Activated CD4-positive, CD25-positive, alpha-beta regulatory T cell treated with anti-CD3 and anti-CD28 coated beads, Interleukin-2, amount 50 U/mL, for 24 hours (primary cell): ENCODE results near the gene P2RY6.
"Not testable (repeated sequence)": the region's sequence is repeated elsewhere in the genome, so short reads cannot be mapped to it uniquely, and the experiment has no call there.

Experiments
- ATAC-seq, 2 donors: fragments of 150-1000 bp; cut with Tn5 transposase; one replicate each; pipeline ENCODE4 v1.10.0; 2021; ENCODE audit warnings: mild to moderate bottlenecking in 1 of 2, moderate library complexity in 1 of 2

The P2RY6 gene, protein sequence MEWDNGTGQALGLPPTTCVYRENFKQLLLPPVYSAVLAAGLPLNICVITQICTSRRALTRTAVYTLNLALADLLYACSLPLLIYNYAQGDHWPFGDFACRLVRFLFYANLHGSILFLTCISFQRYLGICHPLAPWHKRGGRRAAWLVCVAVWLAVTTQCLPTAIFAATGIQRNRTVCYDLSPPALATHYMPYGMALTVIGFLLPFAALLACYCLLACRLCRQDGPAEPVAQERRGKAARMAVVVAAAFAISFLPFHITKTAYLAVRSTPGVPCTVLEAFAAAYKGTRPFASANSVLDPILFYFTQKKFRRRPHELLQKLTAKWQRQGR

DNA sequence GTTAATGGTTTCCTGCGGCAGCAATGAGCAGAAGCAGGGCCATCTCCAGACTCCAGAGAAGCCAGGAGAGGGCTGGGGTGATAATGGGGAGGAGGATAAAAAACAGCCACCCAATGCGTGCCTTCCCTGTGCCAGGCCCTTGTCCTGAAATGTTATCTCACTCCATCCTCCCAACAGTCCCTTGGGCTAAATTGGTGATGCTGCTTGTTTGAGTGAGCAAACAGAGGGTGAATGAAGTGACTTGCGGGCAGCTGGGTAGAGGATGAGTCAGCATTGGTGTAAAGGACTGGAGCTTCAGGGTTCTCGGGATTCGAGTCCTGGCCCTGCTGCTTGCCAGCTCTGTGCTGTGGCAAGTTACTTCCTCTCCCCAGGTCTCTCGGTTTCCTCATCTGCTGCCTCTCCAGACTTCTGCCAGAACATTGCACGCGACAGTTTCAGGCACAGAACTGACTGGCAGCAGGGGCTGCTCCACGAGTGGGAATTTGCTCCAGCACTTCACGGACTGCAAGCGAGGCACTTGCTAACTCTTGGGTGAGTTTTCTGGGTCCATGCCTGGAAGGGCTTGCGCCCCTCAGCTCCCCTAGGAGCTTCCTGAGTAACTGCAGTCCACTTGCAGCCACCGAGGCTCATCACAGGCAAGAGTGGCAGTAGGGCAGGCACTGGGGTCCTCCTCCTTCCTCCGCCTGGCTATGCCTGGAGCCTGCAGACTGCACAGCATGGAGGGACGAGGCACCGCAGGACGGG is at the start of gene P2RY6:
TSS of gene P2RY6 (plus strand) at position 403 of the 744 bp plus-strand sequence. CDS start 24,181 bp downstream, outside the sequence.
- peak in 1 of 2 donors; percentile 9 for ATAC-seq

DNA sequence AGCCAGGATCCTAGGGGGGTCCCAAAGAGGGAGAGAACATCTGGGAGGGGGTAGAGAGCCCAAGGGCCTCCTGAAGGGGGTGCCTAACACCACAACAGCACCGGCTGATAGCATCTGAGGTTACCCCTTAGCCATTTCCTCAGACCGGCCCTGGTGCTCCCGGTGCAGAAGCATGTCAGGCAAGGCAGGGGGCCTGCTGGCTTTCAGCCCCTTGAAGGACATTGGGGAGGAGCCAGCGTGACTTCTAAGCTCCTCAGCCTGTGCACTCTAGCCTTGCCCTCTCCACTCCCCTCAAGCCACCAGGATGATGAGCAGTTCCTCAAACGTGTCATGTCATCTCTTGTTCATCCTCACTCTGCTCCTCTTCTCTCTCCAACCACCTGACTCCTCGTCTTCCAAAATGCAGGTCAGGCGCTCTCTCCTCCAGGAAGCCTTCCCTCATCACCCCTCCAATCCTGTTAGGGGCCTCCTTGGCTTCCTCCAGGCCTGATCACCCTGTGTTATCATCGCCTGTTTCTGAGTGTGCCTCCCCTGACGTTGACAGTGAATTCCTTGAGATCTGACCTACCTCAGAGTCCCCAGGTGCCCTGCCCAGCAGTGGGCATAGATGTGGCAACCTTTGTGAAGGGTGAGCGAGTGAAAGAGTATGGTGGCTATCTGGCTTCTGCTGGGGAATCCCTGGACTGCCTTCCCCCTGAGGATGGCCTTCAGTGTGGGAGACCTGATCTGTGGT is 48.0 kb upstream of the P2RY6 start:
- ATAC-seq = no peak

DNA sequence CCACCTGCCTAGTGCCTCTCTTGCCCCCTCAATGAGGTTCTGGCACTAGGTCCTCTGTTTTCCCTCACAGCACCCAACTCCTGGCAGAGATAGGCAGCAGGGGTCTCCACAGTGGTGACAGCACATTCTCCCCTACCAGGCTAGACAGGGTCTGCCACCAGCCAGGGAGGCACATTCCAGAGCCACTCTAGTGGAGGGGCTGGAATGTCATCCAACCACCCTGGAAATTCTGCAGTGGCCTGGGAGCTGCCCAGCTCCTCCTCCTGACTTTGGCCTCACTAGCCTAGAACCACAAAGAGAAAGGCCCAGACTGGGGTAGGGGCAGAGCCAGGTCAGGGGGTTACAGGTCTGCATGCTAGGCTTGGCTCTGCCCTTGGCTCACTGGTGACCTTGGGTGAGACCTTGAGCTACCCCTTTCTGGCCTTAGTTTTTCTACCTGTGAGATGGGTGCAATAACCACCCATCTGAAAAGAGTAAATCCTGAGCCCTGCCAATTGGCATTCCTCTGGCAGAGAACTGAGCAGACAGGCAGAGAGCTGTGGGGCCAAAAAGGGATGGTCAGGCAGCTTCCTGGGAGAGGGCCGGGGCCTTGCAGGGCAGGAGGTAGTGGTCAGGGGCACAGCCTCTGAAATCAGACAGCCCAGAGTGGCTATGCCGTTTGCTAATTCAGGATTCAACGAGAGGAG is 47.0 kb upstream of the P2RY6 start:
- no peak for ATAC-seq

DNA sequence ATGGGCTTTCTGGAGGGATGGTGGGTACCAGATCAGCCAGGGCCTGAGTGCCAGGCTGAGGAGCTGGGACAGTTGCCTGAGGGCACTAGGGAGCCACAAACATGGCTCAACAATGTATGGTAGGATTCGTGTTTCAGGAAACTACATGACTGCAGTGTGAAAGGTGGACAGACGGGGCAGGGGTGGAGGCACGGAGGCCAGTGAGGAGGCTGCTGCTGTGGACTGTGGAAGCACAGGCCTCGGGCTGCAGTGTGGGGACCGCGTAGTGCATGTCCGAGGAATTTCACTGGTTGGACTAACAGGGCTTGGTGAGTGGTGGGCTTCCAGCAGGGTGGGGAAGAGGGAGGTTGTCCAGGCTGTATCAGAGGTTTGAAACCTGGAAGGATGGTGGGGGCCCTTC is 46.3 kb upstream of the P2RY6 start:
- no peak for ATAC-seq

DNA sequence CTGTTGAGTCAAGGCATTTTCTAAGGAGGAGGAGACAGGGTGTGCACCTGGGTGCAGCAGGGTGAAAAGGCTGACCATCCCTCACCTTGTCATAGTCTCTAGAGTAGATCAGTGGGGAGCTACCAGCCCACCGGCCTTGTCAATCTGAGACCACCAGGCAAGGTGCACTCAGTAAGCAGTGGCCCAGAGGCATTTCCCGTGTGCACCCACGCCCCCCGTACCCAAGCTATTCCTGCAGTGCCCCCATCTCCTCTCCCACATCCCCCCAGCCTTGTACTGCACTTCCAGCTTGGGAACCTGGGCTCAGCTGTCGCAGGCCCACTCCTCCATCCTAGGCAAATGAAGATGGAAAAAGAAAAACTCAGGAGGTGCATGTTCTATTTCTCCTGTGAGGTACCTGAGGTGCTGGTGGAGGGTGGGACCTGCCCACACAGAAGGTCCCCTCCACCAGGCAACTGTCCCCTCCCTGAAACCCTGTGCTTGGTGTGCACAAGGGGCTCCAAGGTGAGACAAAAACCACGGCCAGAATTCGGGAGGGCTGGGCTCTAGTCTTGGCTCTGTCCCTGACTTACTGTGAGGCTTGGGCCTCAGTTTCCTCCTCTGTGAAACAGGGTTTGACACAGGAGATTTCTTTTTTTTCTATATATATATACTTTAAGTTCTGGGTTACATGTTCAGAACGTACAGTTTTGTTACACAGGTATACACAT is 45.7 kb upstream of the P2RY6 start:
- ATAC-seq = no peak

DNA sequence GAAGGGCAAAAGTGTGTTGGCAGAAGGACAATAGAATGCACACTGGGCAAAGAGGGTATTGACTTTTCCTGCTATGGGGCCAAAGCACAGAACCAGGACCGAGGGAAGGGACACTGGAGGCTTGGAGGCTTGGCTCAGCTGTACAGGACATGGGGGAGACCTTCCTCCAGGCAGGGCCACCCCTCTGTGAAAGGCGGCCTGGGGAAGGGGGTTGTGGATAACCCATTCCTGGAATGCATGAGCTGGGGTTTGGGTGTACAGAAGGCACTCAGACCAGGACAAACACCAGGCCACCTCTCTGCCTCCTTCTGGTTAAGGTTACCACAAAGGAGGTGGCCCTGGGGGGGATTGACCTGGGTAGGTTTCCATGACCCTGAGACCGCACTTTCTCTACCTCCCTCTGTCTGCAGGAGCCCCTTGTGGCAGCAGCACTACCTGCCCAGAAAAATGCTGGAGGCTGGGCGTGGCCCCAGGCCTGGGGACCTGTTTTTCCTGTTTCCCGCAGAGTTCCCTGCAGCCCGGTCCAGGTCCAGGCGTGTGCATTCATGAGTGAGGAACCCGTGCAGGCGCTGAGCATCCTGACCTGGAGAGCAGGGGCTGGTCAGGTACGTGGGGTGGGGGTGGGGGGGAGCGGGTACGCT is 44.4 kb upstream of the P2RY6 start:
- no peak for ATAC-seq

DNA sequence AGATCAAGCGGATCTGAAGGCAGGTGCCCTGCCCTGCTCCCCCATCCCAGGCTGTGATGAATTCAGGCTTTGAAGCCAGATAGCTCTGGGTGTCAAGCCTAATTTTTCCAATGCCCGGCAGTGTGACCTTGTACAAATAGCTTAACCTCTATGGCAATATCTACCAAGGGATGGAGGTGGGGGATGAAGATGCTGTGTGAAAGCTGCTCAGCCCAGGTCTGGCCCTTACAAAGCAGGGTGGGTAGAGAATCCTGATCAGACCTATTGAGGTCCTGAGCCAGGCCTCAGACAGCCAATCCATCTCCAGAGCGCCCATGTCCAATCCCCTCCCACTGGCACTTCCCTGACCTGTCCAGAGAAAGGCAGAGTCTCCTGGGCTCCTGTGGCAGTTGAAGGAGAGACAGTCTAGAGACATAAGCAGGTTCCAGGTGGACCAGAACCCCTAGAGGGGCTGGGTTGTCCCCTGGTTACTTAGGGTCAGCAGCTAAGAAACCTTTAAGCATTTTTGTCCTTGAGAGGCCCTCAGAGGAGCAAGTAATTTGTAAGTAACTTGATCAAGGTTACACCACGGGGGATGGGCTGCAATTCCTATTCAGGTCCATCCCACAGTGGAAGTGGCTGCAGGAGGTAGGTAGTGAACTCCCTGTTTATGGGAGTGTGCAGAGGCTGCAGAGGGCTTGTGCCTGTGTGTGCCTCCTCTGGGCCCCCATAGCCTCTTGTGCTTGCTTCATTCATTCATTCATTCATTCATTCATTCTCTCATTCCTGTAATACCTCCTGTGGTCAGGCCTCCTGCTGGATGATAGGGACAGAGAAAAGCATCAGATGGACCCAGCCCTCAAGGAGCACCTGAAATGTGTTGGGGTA is 43.6 kb upstream of the P2RY6 start:
- ATAC-seq = no peak

DNA sequence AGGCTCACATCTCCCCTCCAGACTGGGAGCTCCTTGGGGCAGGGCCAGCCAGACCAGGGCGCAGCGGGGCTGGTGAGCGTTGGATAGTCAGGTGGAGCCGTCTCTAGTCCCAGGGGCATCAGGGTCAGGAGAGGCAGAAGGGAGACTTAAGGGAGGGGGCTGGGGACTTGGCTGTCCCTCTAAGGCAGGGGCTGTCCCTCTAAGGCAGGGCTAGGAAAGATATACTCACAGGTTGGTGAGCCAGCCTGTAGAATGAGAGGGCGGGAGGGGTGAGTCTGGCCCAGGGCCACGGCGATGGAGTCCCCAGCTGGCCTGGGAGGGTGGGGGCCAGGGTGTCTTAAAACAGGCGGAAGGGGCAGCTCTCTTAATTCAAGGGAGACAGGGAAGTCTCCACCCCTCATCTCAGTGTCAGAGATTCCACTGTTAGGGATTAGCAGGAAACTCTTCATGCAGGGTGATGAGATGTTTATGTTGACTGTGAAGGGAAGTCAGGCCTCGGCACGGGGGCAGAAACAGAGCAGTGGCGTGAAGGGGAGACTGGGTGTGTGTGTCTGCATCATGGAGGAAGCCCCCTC is 42.7 kb upstream of the P2RY6 start:
- no peak for ATAC-seq

DNA sequence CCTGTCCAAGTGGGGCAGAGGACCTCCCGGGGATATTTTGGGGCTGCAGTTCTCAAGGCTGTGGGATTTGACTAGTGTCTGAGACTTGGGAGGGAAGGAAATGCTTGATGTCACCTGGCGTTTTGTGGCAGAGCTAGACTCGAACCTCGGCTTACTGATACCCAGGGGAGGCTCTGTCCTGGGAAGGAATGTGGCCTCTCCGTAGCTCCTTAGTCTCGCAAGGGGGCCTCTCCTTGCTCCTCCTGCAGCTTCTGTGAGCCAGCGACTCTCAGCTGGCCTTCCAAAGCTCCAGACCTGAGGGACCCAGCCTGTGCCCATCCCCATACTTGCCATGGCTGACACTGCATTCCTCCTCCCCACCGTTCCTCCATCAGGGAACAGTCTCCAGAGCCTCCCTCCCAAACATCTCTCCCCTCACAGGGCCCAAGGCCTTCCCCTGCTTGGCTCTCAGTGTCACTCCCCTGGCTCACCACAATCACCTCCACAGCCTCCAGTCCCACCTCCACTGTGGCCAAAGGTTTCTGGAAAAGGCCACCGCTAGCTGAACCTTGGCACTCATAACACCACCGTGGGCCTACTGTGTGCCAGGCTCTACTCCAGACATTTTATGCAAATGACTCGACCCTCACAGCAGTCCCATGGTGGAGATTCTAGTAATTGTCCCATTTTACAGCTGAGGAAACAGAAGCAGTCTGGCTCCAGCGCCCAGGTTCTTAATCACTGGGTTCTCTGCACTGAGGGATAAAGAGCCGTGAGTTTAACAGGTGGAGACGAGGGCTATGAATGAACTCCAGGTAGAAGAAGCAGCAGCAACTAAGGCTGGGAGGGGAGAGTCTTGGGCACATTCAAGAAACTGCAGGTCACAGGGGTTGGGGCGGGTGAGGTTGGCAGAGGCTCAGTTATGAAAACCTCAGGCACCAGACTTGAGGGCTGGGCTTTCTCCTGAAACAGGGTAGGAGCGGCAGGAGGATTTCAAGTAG is 42.0 kb upstream of the P2RY6 start:
- ATAC-seq = no peak

DNA sequence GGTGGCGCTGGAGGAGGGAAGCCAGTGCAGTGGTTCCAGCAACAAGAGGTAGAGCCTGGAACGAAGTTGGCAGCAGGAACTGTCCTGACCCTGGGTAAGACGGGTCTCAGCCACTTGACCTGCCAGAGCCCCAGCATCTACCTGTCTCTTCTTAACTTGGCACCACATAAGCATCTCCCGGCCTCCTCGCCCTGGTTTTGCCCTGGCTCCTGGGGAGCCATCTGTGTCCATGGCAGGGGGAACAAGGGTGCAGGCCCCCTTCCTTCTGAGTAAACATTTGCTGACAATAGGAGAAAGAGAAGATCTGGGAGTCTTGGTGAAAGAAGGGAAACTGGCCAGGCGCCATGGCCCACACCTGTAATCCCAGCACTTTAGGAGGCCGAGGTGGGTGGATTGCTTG is 41.2 kb upstream of the P2RY6 start:
- ATAC-seq = no peak

DNA sequence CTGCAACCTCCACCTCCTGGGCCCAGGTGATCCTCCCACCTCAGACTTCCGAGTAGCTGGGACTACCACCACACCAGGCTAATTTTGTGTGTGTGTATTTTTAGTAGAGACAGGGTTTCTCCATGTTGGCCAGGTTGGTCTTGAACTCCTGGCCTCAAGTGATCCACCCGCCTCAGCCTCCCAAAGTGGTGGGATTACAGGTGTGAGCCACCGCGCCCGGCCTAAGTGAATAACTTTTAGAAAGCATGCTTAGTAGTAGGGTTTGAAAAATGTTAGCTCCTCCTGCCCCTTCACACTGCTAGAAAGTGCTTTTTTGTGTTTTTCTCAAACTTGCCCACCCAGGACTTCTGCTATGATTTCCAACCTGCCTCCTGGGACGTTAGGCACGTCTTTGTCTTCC is 39.7 kb upstream of the P2RY6 start:
- not testable (repeated sequence) for ATAC-seq

DNA sequence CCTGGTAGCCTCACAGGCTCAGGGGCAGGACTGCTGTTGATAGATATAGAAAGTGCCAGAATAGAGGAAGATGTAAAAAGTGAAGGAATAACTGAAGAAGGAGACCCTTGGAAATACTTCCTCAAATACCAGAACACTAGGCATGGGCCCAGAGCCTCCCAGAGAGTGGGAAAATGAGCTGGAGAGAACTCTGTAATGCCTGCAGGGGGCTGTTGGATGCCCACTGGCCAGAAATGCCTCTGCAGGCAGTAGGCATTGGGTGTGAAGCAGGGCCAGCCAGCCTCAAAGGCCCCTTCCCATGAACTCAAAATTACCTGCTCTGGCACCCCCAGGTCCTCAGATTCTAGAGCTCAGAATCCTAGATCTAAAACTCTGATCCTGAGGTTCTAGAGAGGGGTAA is 38.9 kb upstream of the P2RY6 start:
- no peak for ATAC-seq

DNA sequence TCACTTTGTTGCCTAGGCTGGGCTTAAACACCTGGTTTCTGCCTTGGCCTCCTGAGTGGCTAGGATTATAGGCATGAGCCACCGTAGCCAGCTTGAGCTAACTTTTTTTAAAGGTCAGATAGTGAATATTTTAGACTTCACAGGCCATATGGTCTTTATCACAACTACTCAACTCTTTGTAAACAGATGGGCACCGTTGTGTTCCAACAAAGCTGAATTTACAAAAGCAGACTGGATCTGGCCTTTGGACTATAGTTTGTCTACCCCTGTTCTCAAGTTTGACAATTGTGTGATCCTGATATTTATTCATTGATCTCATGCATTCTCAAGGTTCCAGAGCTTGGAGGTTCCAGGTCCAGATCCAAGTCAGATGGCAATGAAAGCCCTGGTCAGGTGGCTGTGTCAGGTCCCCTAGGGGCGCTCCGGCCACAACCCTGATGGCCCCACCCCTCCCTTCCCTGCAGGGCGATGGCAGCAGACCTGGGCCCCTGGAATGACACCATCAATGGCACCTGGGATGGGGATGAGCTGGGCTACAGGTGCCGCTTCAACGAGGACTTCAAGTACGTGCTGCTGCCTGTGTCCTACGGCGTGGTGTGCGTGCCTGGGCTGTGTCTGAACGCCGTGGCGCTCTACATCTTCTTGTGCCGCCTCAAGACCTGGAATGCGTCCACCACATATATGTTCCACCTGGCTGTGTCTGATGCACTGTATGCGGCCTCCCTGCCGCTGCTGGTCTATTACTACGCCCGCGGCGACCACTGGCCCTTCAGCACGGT is 38.3 kb upstream of the P2RY6 start:
- no peak for ATAC-seq

DNA sequence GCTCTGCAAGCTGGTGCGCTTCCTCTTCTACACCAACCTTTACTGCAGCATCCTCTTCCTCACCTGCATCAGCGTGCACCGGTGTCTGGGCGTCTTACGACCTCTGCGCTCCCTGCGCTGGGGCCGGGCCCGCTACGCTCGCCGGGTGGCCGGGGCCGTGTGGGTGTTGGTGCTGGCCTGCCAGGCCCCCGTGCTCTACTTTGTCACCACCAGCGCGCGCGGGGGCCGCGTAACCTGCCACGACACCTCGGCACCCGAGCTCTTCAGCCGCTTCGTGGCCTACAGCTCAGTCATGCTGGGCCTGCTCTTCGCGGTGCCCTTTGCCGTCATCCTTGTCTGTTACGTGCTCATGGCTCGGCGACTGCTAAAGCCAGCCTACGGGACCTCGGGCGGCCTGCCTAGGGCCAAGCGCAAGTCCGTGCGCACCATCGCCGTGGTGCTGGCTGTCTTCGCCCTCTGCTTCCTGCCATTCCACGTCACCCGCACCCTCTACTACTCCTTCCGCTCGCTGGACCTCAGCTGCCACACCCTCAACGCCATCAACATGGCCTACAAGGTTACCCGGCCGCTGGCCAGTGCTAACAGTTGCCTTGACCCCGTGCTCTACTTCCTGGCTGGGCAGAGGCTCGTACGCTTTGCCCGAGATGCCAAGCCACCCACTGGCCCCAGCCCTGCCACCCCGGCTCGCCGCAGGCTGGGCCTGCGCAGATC is 37.5 kb upstream of the P2RY6 start:
- no peak for ATAC-seq

DNA sequence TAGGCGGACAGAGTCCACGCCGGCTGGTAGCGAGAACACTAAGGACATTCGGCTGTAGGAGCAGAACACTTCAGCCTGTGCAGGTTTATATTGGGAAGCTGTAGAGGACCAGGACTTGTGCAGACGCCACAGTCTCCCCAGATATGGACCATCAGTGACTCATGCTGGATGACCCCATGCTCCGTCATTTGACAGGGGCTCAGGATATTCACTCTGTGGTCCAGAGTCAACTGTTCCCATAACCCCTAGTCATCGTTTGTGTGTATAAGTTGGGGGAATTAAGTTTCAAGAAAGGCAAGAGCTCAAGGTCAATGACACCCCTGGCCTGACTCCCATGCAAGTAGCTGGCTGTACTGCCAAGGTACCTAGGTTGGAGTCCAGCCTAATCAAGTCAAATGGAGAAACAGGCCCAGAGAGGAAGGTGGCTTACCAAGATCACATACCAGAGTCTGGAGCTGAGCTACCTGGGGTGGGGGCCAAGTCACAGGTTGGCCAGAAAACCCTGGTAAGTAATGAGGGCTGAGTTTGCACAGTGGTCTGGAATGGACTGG is 36.8 kb upstream of the P2RY6 start:
- no peak for ATAC-seq

DNA sequence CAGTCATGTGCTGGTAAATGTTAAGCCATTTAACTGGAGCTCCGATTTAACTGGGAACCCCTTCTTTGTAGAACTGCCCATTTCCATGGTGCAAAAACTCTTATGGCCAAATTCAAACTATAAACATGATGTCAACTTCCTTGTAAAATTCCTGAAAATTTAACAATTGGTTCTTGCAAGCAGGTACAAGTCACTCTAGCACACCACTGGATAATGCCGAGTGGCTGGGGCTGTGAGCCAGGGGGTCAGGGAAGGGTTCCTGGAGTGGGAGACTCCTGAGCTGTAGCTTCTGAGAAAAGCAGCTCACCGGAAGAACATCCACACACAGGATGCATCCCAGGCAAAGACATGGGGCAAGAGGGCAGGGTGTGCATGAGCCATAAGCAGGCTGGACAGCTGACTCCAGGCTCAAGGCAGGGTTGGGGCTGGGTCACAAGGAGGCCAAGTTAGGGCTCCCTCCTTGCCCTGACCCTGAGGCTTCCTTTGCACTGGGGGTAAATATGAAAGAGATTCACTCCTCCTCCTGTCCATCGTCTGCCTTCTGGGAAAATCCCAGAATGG is 35.9 kb upstream of the P2RY6 start:
- ATAC-seq = no peak

DNA sequence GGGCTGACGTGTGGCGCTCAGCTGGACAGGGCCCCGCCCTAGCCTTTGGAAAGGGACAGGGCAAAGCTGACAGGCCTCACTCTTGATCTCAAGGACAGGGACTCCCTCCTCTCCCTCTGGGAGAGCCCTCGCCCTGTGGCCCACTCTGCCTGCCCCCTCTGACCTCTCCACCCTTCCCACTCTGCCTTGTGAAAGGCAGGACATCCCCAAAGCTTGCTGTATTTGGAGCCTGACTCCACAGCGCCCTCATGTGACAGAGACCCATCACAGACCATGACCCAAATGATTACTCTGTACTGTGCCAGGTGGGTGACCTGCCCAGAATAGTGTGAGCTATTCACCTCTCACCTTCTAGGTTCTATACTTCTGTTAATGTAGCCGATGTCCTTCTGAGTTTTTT is 35.3 kb upstream of the P2RY6 start:
- no peak for ATAC-seq
